Epithelial cell of esophagus (primary cell): Measurements from ENCODE around the gene SCG3.
"Not testable (repeated sequence)": the region's sequence is repeated elsewhere in the genome, so short reads cannot be mapped to it uniquely, and the experiment has no call there.

Experiments used
- DNase-seq: peaks from one replicate; pipeline ENCODE4 v3.0.0; 2010; ENCODE audit warnings: low read depth
- H3K4me3 ChIP-seq: 2 replicates; pipeline ENCODE4 v1.5.1; 2011; ENCODE audit warnings: mild to moderate bottlenecking, low read length, control low read depth
- CTCF ChIP-seq: IDR thresholded peaks from 2 replicates; pipeline ENCODE4 v1.5.1; 2011; ENCODE audit warnings: low read depth, mild to moderate bottlenecking, low read length, control low read depth, inconsistent platforms; ENCODE audit not compliant: insufficient read depth; ENCODE audit errors: missing control alignments

SCG3 gene

GRCh38 chr15:51681303-51681963, at the start of gene SCG3:
Gene SCG3, plus strand, starts transcription at chr15:51681503. Its CDS starts 253 bp downstream, at chr15:51681756.
- peak; percentile 88 for DNase-seq
- TF ChIP-seq CTCF: no peak
- peak within 1 kb of the TSS; percentile 12 for H3K4me3 ChIP-seq

- no peak for TF ChIP-seq CTCF
- DNase-seq: no peak
- no peak overlapping the region for H3K4me3 ChIP-seq
Measured at GRCh38 chr15:51634591-51635198, 46.6 kb upstream of the SCG3 start.

- no peak for TF ChIP-seq CTCF
- no peak overlapping the region for H3K4me3 ChIP-seq
- DNase-seq: no peak
Measured at GRCh38 chr15:51641490-51642130, 39.7 kb upstream of the SCG3 start.

- DNase-seq: peak; percentile 73
- TF ChIP-seq CTCF: no peak
- H3K4me3 ChIP-seq: no peak overlapping the region
Measured at GRCh38 chr15:51642696-51643095, 38.6 kb upstream of the SCG3 start.

- H3K4me3 ChIP-seq: no peak overlapping the region
- peak; percentile 76 for DNase-seq
- TF ChIP-seq CTCF: no peak
Measured at GRCh38 chr15:51647128-51647562, 34.2 kb upstream of the SCG3 start.

- not testable (repeated sequence) for H3K4me3 ChIP-seq, DNase-seq
Measured at GRCh38 chr15:51648101-51648500, 33.2 kb upstream of the SCG3 start.

GRCh38 chr15:51648643-51649042, 32.7 kb upstream of the SCG3 start:
- not testable (repeated sequence) for H3K4me3 ChIP-seq, DNase-seq
